GM12873 (cell line): ENCODE results near the gene PCDH19.

Experiments
- CTCF ChIP-seq: IDR thresholded peaks from 2 replicates; pipeline ENCODE4 v1.5.1; 2012; ENCODE audit warnings: low read depth, mild to moderate bottlenecking, moderate library complexity, low read length, control low read depth; ENCODE audit not compliant: insufficient read depth; ENCODE audit errors: missing control alignments

Gene PCDH19

GRCh38 chrX:100289066-100289558 lies 121.0 kb downstream of the PCDH19 start:
- no peak for TF ChIP-seq CTCF

- no peak for TF ChIP-seq CTCF
Measured at GRCh38 chrX:100277231-100277630, 132.8 kb downstream of the PCDH19 start.

GRCh38 chrX:100274916-100275315 lies 135.2 kb downstream of the PCDH19 start:
- TF ChIP-seq CTCF, result no peak

- TF ChIP-seq CTCF, result no peak
Measured at GRCh38 chrX:100265179-100265578, 144.9 kb downstream of the PCDH19 start.

GRCh38 chrX:100264200-100264599 lies 145.9 kb downstream of the PCDH19 start:
- TF ChIP-seq CTCF, result no peak

- no peak for TF ChIP-seq CTCF
Measured at GRCh38 chrX:100263650-100264049, 146.4 kb downstream of the PCDH19 start.

- TF ChIP-seq CTCF, result no peak
Measured at GRCh38 chrX:100248885-100249493, 161.1 kb downstream of the PCDH19 start.

GRCh38 chrX:100247826-100248225 lies 162.2 kb downstream of the PCDH19 start:
- no peak for TF ChIP-seq CTCF
